ENCODE data around the gene FCHO1.

FCHO1 gene

DNA sequence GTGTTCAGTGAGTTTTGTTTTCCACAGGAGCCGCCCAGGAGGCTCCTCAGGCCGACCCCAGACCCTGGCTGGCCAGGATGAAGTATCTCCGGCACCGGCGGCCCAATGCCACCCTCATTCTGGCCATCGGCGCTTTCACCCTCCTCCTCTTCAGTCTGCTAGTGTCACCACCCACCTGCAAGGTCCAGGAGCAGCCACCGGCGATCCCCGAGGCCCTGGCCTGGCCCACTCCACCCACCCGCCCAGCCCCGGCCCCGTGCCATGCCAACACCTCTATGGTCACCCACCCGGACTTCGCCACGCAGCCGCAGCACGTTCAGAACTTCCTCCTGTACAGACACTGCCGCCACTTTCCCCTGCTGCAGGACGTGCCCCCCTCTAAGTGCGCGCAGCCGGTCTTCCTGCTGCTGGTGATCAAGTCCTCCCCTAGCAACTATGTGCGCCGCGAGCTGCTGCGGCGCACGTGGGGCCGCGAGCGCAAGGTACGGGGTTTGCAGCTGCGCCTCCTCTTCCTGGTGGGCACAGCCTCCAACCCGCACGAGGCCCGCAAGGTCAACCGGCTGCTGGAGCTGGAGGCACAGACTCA, 56.5 kb downstream of the FCHO1 start:
- H3K27me3 ChIP-seq (ENCODE audit: insufficient read depth, poor library complexity, severe bottlenecking): peaks cover 23% of the 10 kb centered on the region
- no peak overlapping the region for H3K27ac ChIP-seq (replicated peaks)
- H3K4me3 ChIP-seq (replicated peaks; ENCODE audit: insufficient read depth, low read length): no peak overlapping the region
- peak in 1 of 2 experiments; percentile 11 for DNase-seq (ENCODE audit: low read depth in 1 of 2, low spot score in 1 of 2)
- TF ChIP-seq CTCF (IDR thresholded peaks at IDR 0.05; ENCODE audit: insufficient read depth, low read length) (no peak), SPI1 (IDR thresholded peaks at IDR 0.05; ENCODE audit: borderline replicate concordance, low read depth) (no peak), POLR2AphosphoS5 (IDR thresholded peaks at IDR 0.05; ENCODE audit: low read depth) (no peak), REST (IDR thresholded peaks at IDR 0.05; ENCODE audit: insufficient replicate concordance, low read depth) (no peak), GABPA (IDR thresholded peaks at IDR 0.05; ENCODE audit: low read depth) (no peak)

GRCh38 chr19:17811103-17811502, 59.8 kb downstream of the FCHO1 start:
- no peak overlapping the region for H3K4me3 ChIP-seq (replicated peaks; ENCODE audit: insufficient read depth, low read length)
- peaks cover 23% of the 10 kb centered on the region for H3K27me3 ChIP-seq (ENCODE audit: insufficient read depth, poor library complexity, severe bottlenecking)
- no peak for TF ChIP-seq SPI1 (IDR thresholded peaks at IDR 0.05; ENCODE audit: borderline replicate concordance, low read depth)
- DNase-seq (ENCODE audit: low read depth in 1 of 2, low spot score in 1 of 2): no peak
- H3K27ac ChIP-seq (replicated peaks): no peak overlapping the region

GRCh38 chr19:17811681-17812080, 60.4 kb downstream of the FCHO1 start:
- H3K27ac ChIP-seq (replicated peaks): no peak overlapping the region
- H3K4me3 ChIP-seq (replicated peaks; ENCODE audit: insufficient read depth, low read length): no peak overlapping the region
- no peak for DNase-seq (ENCODE audit: low read depth in 1 of 2, low spot score in 1 of 2)
- TF ChIP-seq CTCF (IDR thresholded peaks at IDR 0.05; ENCODE audit: insufficient read depth, low read length): no peak
- TF ChIP-seq POLR2AphosphoS5 (IDR thresholded peaks at IDR 0.05; ENCODE audit: low read depth): no peak
- TF ChIP-seq SPI1 (IDR thresholded peaks at IDR 0.05; ENCODE audit: borderline replicate concordance, low read depth): no peak
- peaks cover 23% of the 10 kb centered on the region for H3K27me3 ChIP-seq (ENCODE audit: insufficient read depth, poor library complexity, severe bottlenecking)

DNA sequence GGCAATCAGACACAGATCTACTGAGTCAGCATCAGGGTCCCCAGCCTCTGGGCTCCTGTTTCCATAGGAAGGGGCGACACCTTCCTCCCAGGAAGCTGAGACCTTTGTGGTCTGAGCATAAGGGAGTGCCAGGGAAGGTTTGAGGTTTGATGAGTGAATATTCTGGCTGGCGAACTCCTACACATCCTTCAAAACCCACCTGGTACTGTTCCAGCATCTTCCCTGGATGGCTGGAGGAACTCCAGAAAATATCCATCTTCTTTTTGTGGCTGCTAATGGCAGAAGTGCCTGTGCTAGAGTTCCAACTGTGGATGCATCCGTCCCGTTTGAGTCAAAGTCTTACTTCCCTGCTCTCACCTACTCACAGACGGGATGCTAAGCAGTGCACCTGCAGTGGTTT, 60.8 kb downstream of the FCHO1 start:
- Histone ChIP-seq H3K27me3 (ENCODE audit: insufficient read depth, poor library complexity, severe bottlenecking) (peaks cover 23% of the 10 kb centered on the region), H3K27ac (replicated peaks) (no peak overlapping the region), H3K4me3 (replicated peaks; ENCODE audit: insufficient read depth, low read length) (no peak overlapping the region)
- TF ChIP-seq CTCF (IDR thresholded peaks at IDR 0.05; ENCODE audit: insufficient read depth, low read length) (no peak), REST (IDR thresholded peaks at IDR 0.05; ENCODE audit: insufficient replicate concordance, low read depth) (no peak), POLR2AphosphoS5 (IDR thresholded peaks at IDR 0.05; ENCODE audit: low read depth) (no peak), GABPA (IDR thresholded peaks at IDR 0.05; ENCODE audit: low read depth) (no peak), SPI1 (IDR thresholded peaks at IDR 0.05; ENCODE audit: borderline replicate concordance, low read depth) (no peak)
- DNase-seq (ENCODE audit: low read depth in 1 of 2, low spot score in 1 of 2): no peak

All from HL-60 (cell line).